Ascending aorta (tissue), 2 donors: Measurements from ENCODE around the gene MYL11. TPM values are rescaled to one million over a fixed set of nuclear protein-coding genes. Genes with fewer than 3 reads are reported as not detected.

Experiments
- DNase-seq, 2 donors: peaks; one replicate each; pipeline ENCODE4 v3.0.0-alpha.2; 2019; ENCODE audit warnings: low spot score in 2 of 2
- H3K27ac ChIP-seq, 2 donors: fragments of 200-600 bp; sonication (generic); one replicate each; pipeline ENCODE4 v1.5.1; 2016 to 2017; ENCODE audit warnings: mild to moderate bottlenecking in 1 of 2
- H3K27me3 ChIP-seq: fragments of 200-600 bp; sonication (generic); one replicate; pipeline ENCODE4 v1.5.1; 2017
- H3K36me3 ChIP-seq, 2 donors: fragments of 200-600 bp; sonication (generic); one replicate each; pipeline ENCODE4 v1.5.1; 2016
- H3K4me1 ChIP-seq, 2 donors: fragments of 200-600 bp; sonication (generic); one replicate each; pipeline ENCODE4 v1.5.1; 2016 to 2017; ENCODE audit warnings: mild to moderate bottlenecking in 1 of 2
- H3K4me3 ChIP-seq, 2 donors: fragments of 200-600 bp; sonication (generic); one replicate each; pipeline ENCODE4 v1.5.1; 2016 to 2017; ENCODE audit warnings: mild to moderate bottlenecking in 1 of 2
- H3K9me3 ChIP-seq, 2 donors: fragments of 200-600 bp; sonication (generic); one replicate each; pipeline ENCODE4 v1.5.1; 2016
- CTCF ChIP-seq, 3 experiments: fragments of 200-600 bp in 2 of 3; fragments of 450-650 bp in 1 of 3; sonication (generic) in 2 of 3; IDR thresholded peaks; one replicate each; pipeline ENCODE4 v1.5.1; 2016 to 2019; ENCODE audit warnings: antibody characterized with exemption in 3 of 3, mild to moderate bottlenecking in 1 of 3, moderate library complexity in 1 of 3
- intact Hi-C: fragments of 100-400 bp; cut with DNase I; formaldehyde crosslinking; loops from one replicate; pipeline ENCODE4 v1.15.1; 2023
- total RNA-seq: library from RNA; depleted of rRNA; stranded (reverse); fragments of >200 nt; gene quantifications from one replicate; pipeline ENCODE4 v1.1.0, GENCODE V29; 2016

MYL11 gene
- total RNA-seq, 1 donor from 2014 or later: not detected

- no peaks in the 10 kb centered on the region for H3K27me3 ChIP-seq
- H3K9me3 ChIP-seq: no peaks in the 10 kb centered on the region
- H3K36me3 ChIP-seq: no peaks in the 10 kb centered on the region
- H3K4me1 ChIP-seq: peaks cover 8 to 10% of the 10 kb centered on the region in 2 donors
- intact Hi-C loops: loop anchor here (5.0 to 10.0 kb wide), 3 partner anchors 282 to 562 kb away; partner anchors contain the start of genes KCTD13, PAGR1, PRRT2 and TBX6
- peak overlapping the region; percentile 99 to 100 for H3K27ac ChIP-seq
- H3K4me3 ChIP-seq: no peak overlapping the region
- DNase-seq: no peak
- TF ChIP-seq CTCF (IDR thresholded peaks at IDR 0.05): no peak
Measured at GRCh38 chr16:30376461-30376902, 1.9 kb downstream of the MYL11 start.

- no peak for TF ChIP-seq CTCF (IDR thresholded peaks at IDR 0.05)
- intact Hi-C loops: loop anchor here (5.0 to 10.0 kb wide), 3 partner anchors 282 to 562 kb away; partner anchors contain the start of genes KCTD13, PAGR1, PRRT2 and TBX6
- Histone ChIP-seq H3K4me3 (peak overlapping the region; percentile 67 to 88), H3K27ac (peak overlapping the region; percentile 99 to 100), H3K36me3 (no peaks in the 10 kb centered on the region), H3K27me3 (no peaks in the 10 kb centered on the region), H3K4me1 (peaks cover 8 to 9% of the 10 kb centered on the region in 2 donors), H3K9me3 (no peaks in the 10 kb centered on the region)
- no peak for DNase-seq
Measured at GRCh38 chr16:30377050-30377811, 2.6 kb downstream of the MYL11 start.

GRCh38 chr16:30377812-30378235 is 3.2 kb downstream of the MYL11 start:
- Histone ChIP-seq H3K4me3 (peak overlapping the region; percentile 67 to 88), H3K27ac (peak overlapping the region; percentile 99 to 100), H3K9me3 (no peaks in the 10 kb centered on the region), H3K36me3 (no peaks in the 10 kb centered on the region), H3K27me3 (no peaks in the 10 kb centered on the region), H3K4me1 (peaks cover 8 to 9% of the 10 kb centered on the region in 2 donors)
- no peak for TF ChIP-seq CTCF (IDR thresholded peaks at IDR 0.05)
- intact Hi-C loops: loop anchor here (1.0 to 10.0 kb wide), 10 partner anchors 8 to 563 kb away; partner anchors contain the start of genes ALDOA, CD2BP2, KCTD13 and PAGR1
- peak; percentile 80 to 97 for DNase-seq

- DNase-seq: peak; percentile 96 to 100
- H3K27me3 ChIP-seq: no peaks in the 10 kb centered on the region
- peak overlapping the region; percentile 99 to 100 for H3K27ac ChIP-seq
- peak overlapping the region; percentile 67 to 88 for H3K4me3 ChIP-seq
- H3K9me3 ChIP-seq: no peaks in the 10 kb centered on the region
- intact Hi-C loops: loop anchor here (1.0 to 10.0 kb wide), 10 partner anchors 8 to 564 kb away; partner anchors contain the start of genes ALDOA, CD2BP2, KCTD13 and PAGR1
- H3K4me1 ChIP-seq: peaks cover 8 to 9% of the 10 kb centered on the region in 2 donors
- TF ChIP-seq CTCF (IDR thresholded peaks at IDR 0.05): peak in 2 of 3 experiments; percentile 6 to 28
- H3K36me3 ChIP-seq: no peaks in the 10 kb centered on the region
Measured at GRCh38 chr16:30378236-30379157, 3.9 kb downstream of the MYL11 start.

GRCh38 chr16:30379158-30379783 is 4.7 kb downstream of the MYL11 start:
- DNase-seq: no peak
- Histone ChIP-seq H3K27ac (peak overlapping the region; percentile 99 to 100), H3K27me3 (no peaks in the 10 kb centered on the region), H3K9me3 (no peaks in the 10 kb centered on the region), H3K4me3 (peak overlapping the region; percentile 67 to 88), H3K4me1 (peaks cover 8 to 9% of the 10 kb centered on the region in 2 donors), H3K36me3 (no peaks in the 10 kb centered on the region)
- TF ChIP-seq CTCF (IDR thresholded peaks at IDR 0.05): no peak
- intact Hi-C loops: loop anchor here (2.0 to 10.0 kb wide), 5 partner anchors 44 to 564 kb away; partner anchors contain the start of genes KCTD13, PAGR1, PRRT2 and TBX6
